ACC112 (cell line): ENCODE results near the gene HSFX1.
"Not testable (repeated sequence)": the region's sequence is repeated elsewhere in the genome, so short reads cannot be mapped to it uniquely, and the experiment has no call there.

Experiments used
- H2AFZ ChIP-seq: fragments of 200-600 bp; sonication (generic); one replicate; pipeline ENCODE4 v1.6.0; 2017; ENCODE audit warnings: antibody characterized with exemption, low read length; ENCODE audit not compliant: unreplicated experiment
- H3K27ac ChIP-seq: fragments of 200-600 bp; sonication (generic); 2 replicates; pipeline ENCODE4 v1.5.1; 2014; ENCODE audit warnings: low read depth, mild to moderate bottlenecking, antibody characterized with exemption, low read length, moderate library complexity
- H3K27me3 ChIP-seq: fragments of 200-600 bp; sonication (generic); 2 replicates; pipeline ENCODE4 v1.6.1; 2014; ENCODE audit warnings: mild to moderate bottlenecking, antibody characterized with exemption, low read length, moderate library complexity, mixed read lengths; ENCODE audit not compliant: insufficient read depth
- H3K36me3 ChIP-seq: fragments of 200-600 bp; sonication (generic); 2 replicates; pipeline ENCODE4 v1.6.1; 2016; ENCODE audit warnings: mild to moderate bottlenecking, antibody characterized with exemption, low read length, moderate library complexity, mixed read lengths; ENCODE audit not compliant: insufficient read depth
- H3K4me1 ChIP-seq: fragments of 200-600 bp; sonication (generic); one replicate; pipeline ENCODE4 v1.6.1; 2016; ENCODE audit warnings: low read length, mixed read lengths; ENCODE audit not compliant: insufficient read depth, unreplicated experiment, control insufficient read depth
- H3K4me3 ChIP-seq: fragments of 200-600 bp; sonication (generic); 2 replicates; pipeline ENCODE4 v1.5.1; 2014; ENCODE audit warnings: mild to moderate bottlenecking, low read depth, low read length
- H3K79me2 ChIP-seq: fragments of 200-600 bp; sonication (generic); one replicate; pipeline ENCODE4 v1.6.0; 2016; ENCODE audit warnings: low read length; ENCODE audit not compliant: control insufficient read depth, unreplicated experiment, insufficient read depth

The HSFX1 gene

DNA sequence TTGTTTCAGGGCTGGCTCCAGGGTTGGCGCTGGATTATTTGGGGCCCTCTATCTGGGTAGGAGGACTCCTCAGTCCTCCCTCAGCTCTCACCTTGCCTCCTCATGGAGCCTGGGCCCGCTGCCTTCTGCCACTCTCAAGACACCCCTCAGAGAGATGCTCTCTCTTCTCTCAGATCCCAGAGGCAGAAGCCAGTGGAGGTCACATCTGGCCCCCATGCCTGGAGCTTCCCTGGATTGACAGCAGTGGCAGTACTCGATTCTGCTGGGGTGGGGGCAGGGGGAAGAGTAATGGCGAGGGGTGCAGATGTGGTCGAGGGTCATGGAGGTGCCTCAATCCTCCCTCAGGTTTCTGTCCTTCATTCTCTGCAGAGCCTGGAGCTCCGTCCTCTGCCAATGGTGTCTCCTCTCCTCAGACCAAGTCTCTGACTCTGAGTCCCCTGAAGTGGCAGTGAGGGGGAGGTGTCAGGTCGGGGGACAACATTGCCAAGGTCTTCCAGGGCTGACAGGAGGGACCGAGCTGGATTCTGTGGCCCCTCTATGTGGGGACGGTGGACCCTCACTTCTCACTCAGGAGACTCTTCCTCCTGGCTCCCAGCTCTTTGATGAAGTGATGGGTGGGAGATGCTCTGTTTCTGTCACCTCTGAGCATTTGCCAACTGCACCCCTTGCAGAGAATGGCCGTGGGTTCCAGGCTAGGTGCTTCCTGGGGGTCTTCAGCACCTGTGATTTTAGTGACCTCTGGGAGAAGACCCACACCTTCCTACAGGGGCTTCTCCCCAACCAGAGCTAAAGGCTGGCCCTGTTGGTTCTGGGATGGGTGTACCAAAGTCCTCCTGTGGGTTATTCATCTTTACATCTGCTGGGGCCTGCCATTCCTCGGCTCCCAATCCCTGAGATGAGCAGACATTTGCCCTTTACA, 10.9 kb upstream of the HSFX1 start:
- H3K27me3 ChIP-seq = no peaks in the 10 kb centered on the region
- H2AFZ ChIP-seq = no peak overlapping the region
- H3K79me2 ChIP-seq = no peaks in the 10 kb centered on the region
- no peak overlapping the region for H3K4me3 ChIP-seq
- H3K36me3 ChIP-seq = no peaks in the 10 kb centered on the region
- no peak overlapping the region for H3K27ac ChIP-seq
- H3K4me1 ChIP-seq = no peaks in the 10 kb centered on the region

DNA sequence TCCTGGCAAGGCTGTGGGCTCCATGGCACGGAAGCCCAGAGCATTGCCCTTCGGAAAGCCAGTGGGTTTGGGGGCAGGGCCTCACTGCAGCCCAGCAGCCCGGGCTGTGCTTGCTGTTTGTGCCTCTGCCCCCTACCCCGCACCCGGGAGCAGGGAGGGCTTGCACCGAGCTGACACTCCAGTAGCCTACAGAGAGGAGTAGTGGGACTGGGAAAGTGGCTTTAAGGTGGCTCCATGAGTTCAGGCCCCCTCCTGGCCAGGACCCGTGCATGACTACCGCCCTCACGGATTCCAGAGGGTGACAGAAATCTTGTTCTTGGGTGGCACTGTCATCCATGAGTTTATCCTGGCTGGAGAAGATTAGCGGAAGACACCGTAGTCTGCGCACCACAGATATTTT, 3.5 kb upstream of the HSFX1 start:
- not testable (repeated sequence) for H3K27ac ChIP-seq, H3K4me1 ChIP-seq, H3K27me3 ChIP-seq, H3K36me3 ChIP-seq, H3K4me3 ChIP-seq, H3K79me2 ChIP-seq, H2AFZ ChIP-seq

DNA sequence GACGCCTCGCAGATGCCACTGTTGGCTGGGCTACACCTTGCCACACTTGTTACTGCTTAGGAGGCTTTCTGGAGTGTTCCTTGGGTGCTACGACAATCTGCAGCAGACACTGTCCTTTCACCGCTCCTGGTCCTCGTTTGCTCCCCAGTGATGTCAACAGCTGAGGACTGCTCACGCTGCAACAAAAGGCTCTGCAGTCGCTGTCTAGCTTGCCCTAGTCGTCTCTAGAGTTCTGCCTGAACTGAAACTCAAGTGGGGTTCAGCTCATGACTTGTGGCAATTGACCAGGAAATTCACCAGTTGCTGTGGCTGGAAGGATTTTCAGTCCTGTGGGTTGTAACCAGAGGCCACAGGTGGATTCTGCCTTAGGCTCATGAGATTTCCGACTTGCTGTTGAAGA, 842 bp upstream of the HSFX1 start:
- H3K4me3 ChIP-seq, H3K4me1 ChIP-seq, H2AFZ ChIP-seq, H3K27me3 ChIP-seq, H3K79me2 ChIP-seq, H3K27ac ChIP-seq, H3K36me3 ChIP-seq: not testable (repeated sequence)

DNA sequence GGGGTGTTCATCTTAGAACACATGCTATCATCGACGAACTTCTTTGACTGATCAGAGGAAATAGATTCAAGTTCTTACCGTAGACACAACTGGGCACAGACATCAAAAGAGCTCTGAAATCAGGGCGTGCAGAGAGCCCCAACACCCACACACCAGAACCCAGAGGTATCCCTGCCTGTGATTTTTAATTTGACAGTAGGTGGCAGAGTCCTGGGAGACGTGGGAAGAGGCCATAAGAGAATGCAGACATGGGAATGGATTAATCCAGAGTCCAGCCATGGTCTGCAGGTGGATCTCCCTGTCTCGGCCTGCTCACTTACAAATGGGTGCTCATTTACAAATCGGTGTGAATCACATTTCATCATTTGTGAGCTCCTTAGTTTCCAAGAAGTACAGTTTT, 4.1 kb downstream of the HSFX1 start:
- not testable (repeated sequence) for H3K4me1 ChIP-seq, H3K79me2 ChIP-seq, H3K36me3 ChIP-seq, H3K27me3 ChIP-seq, H2AFZ ChIP-seq, H3K27ac ChIP-seq, H3K4me3 ChIP-seq

DNA sequence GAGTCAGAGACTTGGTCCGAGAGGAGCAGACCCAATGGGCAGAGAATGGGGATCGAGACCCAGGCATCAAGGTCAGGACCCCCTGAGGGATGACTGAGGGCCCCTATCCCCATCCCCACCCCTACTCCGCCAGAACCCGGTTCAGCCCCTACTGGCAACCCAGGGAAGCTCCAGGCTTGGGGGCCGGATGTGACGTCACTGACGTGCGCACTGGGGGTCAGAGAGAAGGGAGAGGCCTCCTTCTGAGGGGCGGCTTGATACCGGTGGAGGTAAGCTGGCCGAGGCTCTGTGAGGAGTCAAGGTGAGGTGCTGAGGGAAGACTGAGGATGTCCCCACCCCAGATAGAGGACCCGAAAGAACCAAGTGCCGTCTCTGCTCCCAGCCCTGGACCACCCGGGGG, 7.9 kb downstream of the HSFX1 start, which contains the start of gene MAGEA9:
Gene MAGEA9, plus strand, starts transcription at position 204 of the 400 bp plus-strand sequence. CDS start 4,281 bp downstream, outside the sequence.
- H3K4me3 ChIP-seq, H3K4me1 ChIP-seq, H2AFZ ChIP-seq, H3K36me3 ChIP-seq, H3K79me2 ChIP-seq, H3K27me3 ChIP-seq, H3K27ac ChIP-seq: not testable (repeated sequence)

DNA sequence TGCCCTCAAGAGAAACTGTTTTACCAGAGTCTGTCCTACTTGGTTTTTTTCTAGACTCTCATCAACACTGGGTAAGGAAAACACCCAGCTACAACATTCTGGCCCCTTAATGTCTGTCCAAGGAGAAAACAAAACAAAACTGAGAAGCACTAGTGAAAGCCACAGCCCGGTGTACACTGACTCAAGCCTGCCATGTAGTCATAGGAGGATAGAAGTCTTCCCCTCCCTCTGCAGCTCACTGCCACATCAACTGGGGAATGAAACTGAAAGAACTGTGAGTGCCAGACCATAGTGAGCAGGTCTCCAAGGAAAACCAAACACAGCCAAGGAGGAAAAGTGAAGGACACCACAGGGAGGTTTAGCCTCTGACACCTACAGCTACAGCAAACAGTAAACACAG, 21.7 kb downstream of the HSFX1 start:
- not testable (repeated sequence) for H3K4me3 ChIP-seq, H3K79me2 ChIP-seq, H3K27me3 ChIP-seq, H3K27ac ChIP-seq, H3K36me3 ChIP-seq, H2AFZ ChIP-seq, H3K4me1 ChIP-seq

DNA sequence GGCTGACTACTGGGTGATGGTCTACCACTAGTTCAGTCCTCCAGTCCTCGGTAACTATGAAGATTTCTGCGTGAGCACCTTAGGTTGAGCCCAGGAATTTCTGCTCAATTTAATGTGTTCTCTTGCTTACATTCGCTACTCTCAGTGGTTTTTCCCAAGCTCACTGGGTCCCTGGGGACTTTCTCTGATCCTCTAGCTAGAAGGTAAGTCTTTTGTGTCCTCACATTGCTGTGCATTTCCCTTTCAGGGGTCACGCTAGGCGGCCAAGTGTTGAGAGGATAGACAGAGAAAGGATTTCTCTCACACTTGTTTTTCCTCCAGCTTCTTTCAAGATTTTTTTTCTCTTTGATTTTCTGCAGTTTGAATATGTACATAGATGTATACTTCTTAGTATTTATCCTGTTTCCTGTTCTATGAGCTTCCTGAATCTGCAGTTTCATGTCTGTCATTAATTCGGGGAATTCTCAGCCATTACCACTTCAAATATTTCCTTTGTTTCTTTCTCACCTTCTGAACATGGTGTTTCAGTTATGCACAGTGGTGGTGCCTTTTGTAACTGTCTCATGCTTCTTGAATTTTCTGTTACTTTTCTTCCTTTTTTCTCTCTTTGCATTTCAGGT, 25.3 kb downstream of the HSFX1 start:
- no peak overlapping the region for H3K27ac ChIP-seq
- no peaks in the 10 kb centered on the region for H3K36me3 ChIP-seq
- no peak overlapping the region for H3K4me3 ChIP-seq
- H3K27me3 ChIP-seq = no peaks in the 10 kb centered on the region
- H2AFZ ChIP-seq = no peak overlapping the region
- no peaks in the 10 kb centered on the region for H3K79me2 ChIP-seq
- H3K4me1 ChIP-seq = no peaks in the 10 kb centered on the region

DNA sequence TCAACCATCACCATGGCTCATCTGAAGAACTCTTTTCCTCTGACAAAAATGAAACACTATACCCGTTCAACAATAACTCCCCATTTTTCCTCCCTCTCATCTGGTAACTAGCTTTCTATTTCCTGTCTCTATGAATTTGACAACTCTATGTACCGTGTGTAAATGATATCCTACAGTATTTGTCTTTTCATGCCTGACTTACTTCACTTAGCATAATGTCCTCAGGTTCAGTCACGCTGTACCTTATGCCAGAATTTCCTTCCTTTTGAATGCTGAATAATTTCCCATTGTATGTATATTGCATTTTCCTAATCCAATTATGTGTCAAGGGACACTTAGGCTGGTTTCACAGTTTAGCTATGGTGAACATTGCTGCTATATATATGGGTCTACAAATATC, 26.1 kb downstream of the HSFX1 start:
- Histone ChIP-seq H3K4me1 (no peaks in the 10 kb centered on the region), H2AFZ (no peak overlapping the region), H3K36me3 (no peaks in the 10 kb centered on the region), H3K4me3 (no peak overlapping the region), H3K27ac (no peak overlapping the region), H3K27me3 (no peaks in the 10 kb centered on the region), H3K79me2 (no peaks in the 10 kb centered on the region)

DNA sequence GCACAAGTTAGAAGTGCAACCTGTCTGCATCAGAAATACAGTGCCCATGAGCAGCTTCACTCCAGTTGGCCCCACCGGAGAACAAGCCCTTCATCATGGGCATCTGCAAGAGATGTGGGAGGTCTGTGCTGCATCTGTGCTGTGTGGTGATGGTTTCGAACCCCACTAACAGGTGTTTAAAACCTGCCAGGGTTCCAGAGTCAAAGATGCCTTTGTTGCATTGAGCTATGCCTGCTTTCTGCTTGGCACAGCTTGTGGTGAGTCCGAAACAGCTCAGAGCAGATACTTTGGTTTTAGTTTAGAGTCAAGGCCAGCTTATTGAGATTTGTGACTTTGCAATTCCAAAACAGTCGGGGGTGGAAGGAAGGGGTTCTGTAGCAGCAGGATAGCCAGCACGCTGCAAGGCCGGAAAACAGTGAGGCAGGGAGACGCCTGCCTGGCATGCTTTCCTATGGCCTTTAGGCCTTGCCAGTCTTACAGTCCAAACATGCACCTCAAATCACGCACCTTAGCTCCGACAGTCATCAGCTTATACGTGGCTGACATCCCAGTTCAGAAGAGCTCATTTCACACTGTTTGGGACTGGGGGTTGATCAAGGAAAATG, 29.7 kb downstream of the HSFX1 start:
- Histone ChIP-seq H2AFZ (no peak overlapping the region), H3K4me3 (no peak overlapping the region), H3K27me3 (no peaks in the 10 kb centered on the region)

DNA sequence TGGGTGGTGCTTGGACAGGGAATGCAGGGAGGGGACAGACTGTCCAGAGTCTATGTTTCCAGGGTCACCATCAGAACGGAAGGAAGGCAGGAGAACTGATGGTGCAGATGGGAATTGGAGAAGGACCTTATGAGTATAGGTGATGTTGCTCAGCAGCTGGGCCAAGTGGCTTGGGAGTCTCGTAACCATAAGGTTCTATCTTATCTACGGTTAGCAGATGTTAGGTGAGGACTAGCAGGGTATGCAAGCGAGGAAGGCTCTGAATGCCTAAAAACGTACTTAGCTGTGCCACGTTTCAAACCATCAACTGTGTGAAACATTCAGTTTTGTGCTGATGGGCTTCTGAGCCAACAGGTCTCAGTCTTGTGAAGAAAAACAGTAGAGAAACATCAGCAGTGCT, 30.2 kb downstream of the HSFX1 start:
- H3K27me3 ChIP-seq = no peaks in the 10 kb centered on the region
- no peaks in the 10 kb centered on the region for H3K79me2 ChIP-seq
- no peak overlapping the region for H2AFZ ChIP-seq

More for the DNA sequence above, 29.7 kb downstream of the HSFX1 start:
- H3K36me3 ChIP-seq = no peaks in the 10 kb centered on the region
- H3K4me1 ChIP-seq = no peaks in the 10 kb centered on the region
- no peaks in the 10 kb centered on the region for H3K79me2 ChIP-seq
- H3K27ac ChIP-seq = no peak overlapping the region

More for the DNA sequence above, 30.2 kb downstream of the HSFX1 start:
- H3K4me1 ChIP-seq = no peaks in the 10 kb centered on the region
- no peak overlapping the region for H3K27ac ChIP-seq
- no peak overlapping the region for H3K4me3 ChIP-seq
- H3K36me3 ChIP-seq = no peaks in the 10 kb centered on the region
